ENCODE results near the gene ABCB4. TPM values are rescaled to one million over a fixed set of nuclear protein-coding genes. Genes with fewer than 3 reads are reported as not detected.

ABCB4 gene
- total RNA-seq, 1 experiment from 2014 or later = not detected

DNA sequence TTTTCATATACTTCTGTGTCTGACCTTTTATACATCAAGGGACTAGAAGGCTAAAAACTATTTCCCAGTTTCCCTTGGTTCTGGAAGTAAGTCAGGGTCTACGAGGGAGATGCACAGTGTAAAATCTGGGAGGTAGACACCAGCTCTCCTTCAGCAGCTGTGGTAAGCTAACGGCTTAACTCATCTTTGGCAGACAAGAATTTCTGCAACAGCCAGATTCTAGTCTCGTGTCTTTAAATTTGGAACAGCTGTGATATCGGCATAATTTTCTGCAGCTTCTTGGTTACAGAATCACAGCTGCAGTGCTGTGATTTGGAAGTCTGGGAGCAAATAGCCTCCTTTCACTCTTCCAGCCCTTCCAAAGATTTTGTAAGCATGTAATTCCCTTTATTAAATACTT lies 37.4 kb upstream of the ABCB4 start:
- H3K4me2 ChIP-seq (ENCODE audit: low read length) = no peak overlapping the region
- DNase-seq (ENCODE audit: low read depth, low spot score) (no peak), ATAC-seq (no peak)
- H2AFZ ChIP-seq (ENCODE audit: low read depth, low read length, poor library complexity, severe bottlenecking) = no peak overlapping the region
- H3K9me3 ChIP-seq (ENCODE audit: control insufficient read depth in 1 of 2, insufficient read depth in 1 of 2, low read depth in 1 of 2, low read length in 2 of 2) = no peaks in the 10 kb centered on the region
- no peaks in the 10 kb centered on the region for H4K20me1 ChIP-seq (ENCODE audit: insufficient read depth)
- H3K4me3 ChIP-seq (replicated peaks in 1 of 2; ENCODE audit: low read depth in 1 of 2, low read length in 2 of 2) = no peak overlapping the region
- ChIA-PET POLR2A (no interaction called here), RAD21 (ENCODE audit: low non-redundant PET in 1 of 2, low total read pairs in 2 of 2, uncharacterized antibody in 2 of 2, unreplicated experiment in 2 of 2) (no interaction called here), CTCF (interaction anchor here (1.2 kb wide), 1 partner anchor 373 kb away, joined by 4 read pairs; no protein-coding TSS in a partner anchor)
- BruUV-seq (replicated peaks) = no TSS peak
- H3K9me2 ChIP-seq (ENCODE audit: insufficient read depth) = no peaks in the 10 kb centered on the region
- no peaks in the 10 kb centered on the region for H3K36me3 ChIP-seq (ENCODE audit: control insufficient read depth in 1 of 2, insufficient read depth in 2 of 2, low read length in 2 of 2)
- H3K79me2 ChIP-seq (ENCODE audit: insufficient read depth, low read length) = no peaks in the 10 kb centered on the region
- intact Hi-C loops (cut with micrococcal nuclease) = no loop called here
- no peak overlapping the region for H3K27ac ChIP-seq (ENCODE audit: low read depth, low read length)
- H3K9ac ChIP-seq (ENCODE audit: low read length) = no peak overlapping the region
- no peaks in the 10 kb centered on the region for H3K4me1 ChIP-seq (ENCODE audit: control insufficient read depth in 1 of 2, insufficient read depth in 2 of 2, low read length in 2 of 2)
- TF ChIP-seq, protein P1, sequence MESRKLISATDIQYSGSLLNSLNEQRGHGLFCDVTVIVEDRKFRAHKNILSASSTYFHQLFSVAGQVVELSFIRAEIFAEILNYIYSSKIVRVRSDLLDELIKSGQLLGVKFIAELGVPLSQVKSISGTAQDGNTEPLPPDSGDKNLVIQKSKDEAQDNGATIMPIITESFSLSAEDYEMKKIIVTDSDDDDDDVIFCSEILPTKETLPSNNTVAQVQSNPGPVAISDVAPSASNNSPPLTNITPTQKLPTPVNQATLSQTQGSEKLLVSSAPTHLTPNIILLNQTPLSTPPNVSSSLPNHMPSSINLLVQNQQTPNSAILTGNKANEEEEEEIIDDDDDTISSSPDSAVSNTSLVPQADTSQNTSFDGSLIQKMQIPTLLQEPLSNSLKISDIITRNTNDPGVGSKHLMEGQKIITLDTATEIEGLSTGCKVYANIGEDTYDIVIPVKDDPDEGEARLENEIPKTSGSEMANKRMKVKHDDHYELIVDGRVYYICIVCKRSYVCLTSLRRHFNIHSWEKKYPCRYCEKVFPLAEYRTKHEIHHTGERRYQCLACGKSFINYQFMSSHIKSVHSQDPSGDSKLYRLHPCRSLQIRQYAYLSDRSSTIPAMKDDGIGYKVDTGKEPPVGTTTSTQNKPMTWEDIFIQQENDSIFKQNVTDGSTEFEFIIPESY (IDR thresholded peaks at IDR 0.05; ENCODE audit: extremely low read depth, insufficient replicate concordance, low read length) = no peak
- TF ChIP-seq FOSL1 (IDR thresholded peaks at IDR 0.05; ENCODE audit: low read depth) (no peak), EGR1 (IDR thresholded peaks at IDR 0.05; ENCODE audit: low read depth) (no peak)
- no peaks in the 10 kb centered on the region for H3K27me3 ChIP-seq (ENCODE audit: insufficient read depth, low read length)

DNA sequence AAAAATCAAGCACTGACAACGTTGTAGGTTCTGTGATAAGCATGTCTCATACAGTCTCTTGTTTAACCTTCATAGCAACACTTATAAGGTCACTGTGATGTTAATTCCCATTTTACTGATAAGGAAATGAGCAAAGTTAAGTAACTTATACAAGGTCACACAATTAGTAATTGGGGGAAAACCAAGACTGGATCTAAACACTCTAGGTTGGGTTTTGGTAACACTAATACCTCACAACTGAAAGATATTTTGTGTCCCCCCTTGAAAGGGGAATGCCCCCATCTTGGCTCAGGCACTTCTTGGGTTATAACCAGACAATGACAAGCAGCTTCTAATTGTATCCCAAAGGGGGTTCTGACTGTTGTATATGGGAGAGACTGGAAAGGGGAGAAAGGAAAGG lies 36.0 kb upstream of the ABCB4 start:
- H3K9me2 ChIP-seq (ENCODE audit: insufficient read depth) = no peaks in the 10 kb centered on the region
- RAD21 ChIA-PET (ENCODE audit: low non-redundant PET in 1 of 2, low total read pairs in 2 of 2, uncharacterized antibody in 2 of 2, unreplicated experiment in 2 of 2) = interaction anchor here in 1 of 2 experiments (0.6 kb wide), 1 partner anchor 78 kb away, joined by 4 read pairs; no protein-coding TSS in a partner anchor
- H3K9me3 ChIP-seq (ENCODE audit: control insufficient read depth in 1 of 2, insufficient read depth in 1 of 2, low read depth in 1 of 2, low read length in 2 of 2) = no peaks in the 10 kb centered on the region
- TF ChIP-seq EGR1 (IDR thresholded peaks at IDR 0.05; ENCODE audit: low read depth) (no peak), ELF1 (IDR thresholded peaks at IDR 0.05; ENCODE audit: borderline replicate concordance, low read depth) (no peak), SP1 (IDR thresholded peaks at IDR 0.05; ENCODE audit: low read depth) (no peak), RAD21 (IDR thresholded peaks at IDR 0.05; ENCODE audit: low read depth) (no peak)
- CTCF ChIA-PET = interaction anchor here (1.2 kb wide), 1 partner anchor 375 kb away, joined by 4 read pairs; no protein-coding TSS in a partner anchor
- no peak overlapping the region for H3K4me3 ChIP-seq (replicated peaks in 1 of 2; ENCODE audit: low read depth in 1 of 2, low read length in 2 of 2)
- H3K79me2 ChIP-seq (ENCODE audit: insufficient read depth, low read length) = no peaks in the 10 kb centered on the region
- ATAC-seq (no peak), DNase-seq (ENCODE audit: low read depth, low spot score) (no peak)
- intact Hi-C loops (cut with micrococcal nuclease) = no loop called here
- H3K9ac ChIP-seq (ENCODE audit: low read length) = no peak overlapping the region
- no peak overlapping the region for H3K27ac ChIP-seq (ENCODE audit: low read depth, low read length)
- H3K4me1 ChIP-seq (ENCODE audit: control insufficient read depth in 1 of 2, insufficient read depth in 2 of 2, low read length in 2 of 2) = no peaks in the 10 kb centered on the region
- no peaks in the 10 kb centered on the region for H3K36me3 ChIP-seq (ENCODE audit: control insufficient read depth in 1 of 2, insufficient read depth in 2 of 2, low read length in 2 of 2)
- no TSS peak for BruUV-seq (replicated peaks)
- H2AFZ ChIP-seq (ENCODE audit: low read depth, low read length, poor library complexity, severe bottlenecking) = no peak overlapping the region
- H3K4me2 ChIP-seq (ENCODE audit: low read length) = no peak overlapping the region
- H3K27me3 ChIP-seq (ENCODE audit: insufficient read depth, low read length) = no peaks in the 10 kb centered on the region
- POLR2A ChIA-PET = no interaction called here
- no peaks in the 10 kb centered on the region for H4K20me1 ChIP-seq (ENCODE audit: insufficient read depth)

Data from HCT116 (cell line).